GF-D8 (cell line): ENCODE results near the gene LRIG1.

Source experiments
- DNase-seq: peaks from one replicate; lab custom pipeline; 2025; lab: John Stamatoyannopoulos, UW

LRIG1 gene

GRCh38 chr3:66401675-66402491 is 98.9 kb downstream of the LRIG1 start:
- no peak for DNase-seq

GRCh38 chr3:66401157-66401550 is 99.7 kb downstream of the LRIG1 start:
- no peak for DNase-seq

GRCh38 chr3:66400411-66401156 is 100.2 kb downstream of the LRIG1 start:
- no peak for DNase-seq

GRCh38 chr3:66399529-66400232 is 101.1 kb downstream of the LRIG1 start:
- no peak for DNase-seq

- no peak for DNase-seq
These were observed 102.4 kb downstream of the LRIG1 start for GRCh38 chr3:66398228-66399025.

- DNase-seq = no peak
These were observed 103.1 kb downstream of the LRIG1 start for GRCh38 chr3:66397745-66398144.

- no peak for DNase-seq
These were observed 103.9 kb downstream of the LRIG1 start for GRCh38 chr3:66396888-66397287.

GRCh38 chr3:66396161-66396760 is 104.6 kb downstream of the LRIG1 start:
- no peak for DNase-seq

GRCh38 chr3:66395635-66396034 is 105.2 kb downstream of the LRIG1 start:
- no peak for DNase-seq

GRCh38 chr3:66394753-66395249 is 106.0 kb downstream of the LRIG1 start:
- no peak for DNase-seq

GRCh38 chr3:66394019-66394752 is 106.6 kb downstream of the LRIG1 start:
- no peak for DNase-seq

- DNase-seq = no peak
These were observed 107.4 kb downstream of the LRIG1 start for GRCh38 chr3:66393333-66394005.

GRCh38 chr3:66392966-66393332 is 107.9 kb downstream of the LRIG1 start:
- DNase-seq = no peak

- DNase-seq = no peak
These were observed 108.3 kb downstream of the LRIG1 start for GRCh38 chr3:66392512-66392911.

GRCh38 chr3:66390013-66390412 is 110.8 kb downstream of the LRIG1 start:
- no peak for DNase-seq

GRCh38 chr3:66386925-66387650 is 113.7 kb downstream of the LRIG1 start:
- DNase-seq = no peak

GRCh38 chr3:66386011-66386924 is 114.6 kb downstream of the LRIG1 start:
- DNase-seq = no peak

GRCh38 chr3:66385066-66385465 is 115.8 kb downstream of the LRIG1 start:
- DNase-seq = no peak
